T-helper 22 cell (primary cell): Measurements from ENCODE around the gene KSR1.
"Not testable (repeated sequence)": the region's sequence is repeated elsewhere in the genome, so short reads cannot be mapped to it uniquely, and the experiment has no call there.

ENCODE experiments used
- DNase-seq: peaks from one replicate; pipeline ENCODE4 v3.0.0-alpha.2; 2020; ENCODE audit warnings: low read depth

KSR1 gene

GRCh38 chr17:27454089-27454488, 2.2 kb upstream of the KSR1 start:
- no peak for DNase-seq

- DNase-seq, result no peak
Measured at GRCh38 chr17:27455236-27455913, 873 bp upstream of the KSR1 start.

- no peak for DNase-seq
Measured at GRCh38 chr17:27456681-27457359, 572 bp downstream of the KSR1 start.

GRCh38 chr17:27457360-27457715, 1.1 kb downstream of the KSR1 start:
- DNase-seq, result no peak

- no peak for DNase-seq
Measured at GRCh38 chr17:27457731-27458523, 1.7 kb downstream of the KSR1 start.

GRCh38 chr17:27458524-27458908, 2.3 kb downstream of the KSR1 start:
- no peak for DNase-seq

- DNase-seq, result no peak
Measured at GRCh38 chr17:27459433-27459832, 3.2 kb downstream of the KSR1 start.

GRCh38 chr17:27460196-27460725, 4.0 kb downstream of the KSR1 start:
- no peak for DNase-seq

GRCh38 chr17:27461192-27461859, 5.1 kb downstream of the KSR1 start:
- no peak for DNase-seq

- DNase-seq, result no peak
Measured at GRCh38 chr17:27462149-27462548, 5.9 kb downstream of the KSR1 start.

GRCh38 chr17:27462714-27463113, 6.5 kb downstream of the KSR1 start:
- DNase-seq, result no peak

- no peak for DNase-seq
Measured at GRCh38 chr17:27463235-27463677, 7.0 kb downstream of the KSR1 start.

GRCh38 chr17:27464019-27464418, 7.8 kb downstream of the KSR1 start:
- DNase-seq, result not testable (repeated sequence)

GRCh38 chr17:27464431-27464830, 8.2 kb downstream of the KSR1 start:
- DNase-seq, result no peak

GRCh38 chr17:27465875-27466274, 9.6 kb downstream of the KSR1 start:
- not testable (repeated sequence) for DNase-seq

GRCh38 chr17:27466376-27466742, 10.1 kb downstream of the KSR1 start:
- DNase-seq, result no peak

GRCh38 chr17:27466743-27467375, 10.6 kb downstream of the KSR1 start:
- DNase-seq, result no peak

- no peak for DNase-seq
Measured at GRCh38 chr17:27469256-27469655, 13.0 kb downstream of the KSR1 start.

GRCh38 chr17:27471321-27472269, 15.3 kb downstream of the KSR1 start:
- peak; percentile 58 for DNase-seq

GRCh38 chr17:27473190-27473747, 17.0 kb downstream of the KSR1 start:
- no peak for DNase-seq
